Testis (tissue), 3 donors: ENCODE results near the gene URM1. TPM values are rescaled to one million over a fixed set of nuclear protein-coding genes. Genes with fewer than 3 reads are reported as not detected.

Source experiments
- DNase-seq: peaks from one replicate; pipeline ENCODE4 v3.0.0-alpha.2; 2019
- H3K27ac ChIP-seq, 2 donors: fragments of 200-600 bp; sonication (generic); one replicate each; pipeline ENCODE4 v1.5.1; 2019
- H3K27me3 ChIP-seq: fragments of 200-600 bp; sonication (generic); one replicate; pipeline ENCODE4 v1.5.1; 2019
- H3K36me3 ChIP-seq: fragments of 200-600 bp; sonication (generic); one replicate; pipeline ENCODE4 v1.5.1; 2017; ENCODE audit warnings: low read depth; ENCODE audit errors: missing control alignments
- H3K4me1 ChIP-seq: fragments of 200-600 bp; sonication (generic); one replicate; pipeline ENCODE4 v1.5.1; 2019
- H3K4me3 ChIP-seq, 2 donors: fragments of 200-600 bp; sonication (generic); one replicate each; pipeline ENCODE4 v1.5.1; 2017 to 2019
- H3K9me3 ChIP-seq: fragments of 200-600 bp; sonication (generic); one replicate; pipeline ENCODE4 v1.5.1; 2017
- POLR2A ChIP-seq: fragments of 450-650 bp; IDR thresholded peaks from one replicate; pipeline ENCODE4 v1.6.1; 2017; ENCODE audit warnings: antibody characterized with exemption, mild to moderate bottlenecking, moderate library complexity
- WGBS, 2 donors: methylation state at CpG; one replicate each; pipeline ENCODE4 v1.1.5; 2018; 5-methylcytosine and 5-hydroxymethylcytosine counted together
- intact Hi-C: fragments of 100-400 bp; cut with DNase I; formaldehyde crosslinking; loops from one replicate; pipeline ENCODE4 v1.15.1; 2023; ENCODE audit warnings: low total_unique reads
- polyA plus RNA-seq: library from polyadenylated mRNA; stranded (reverse); fragments of 350-450 nt; fragmentation: Illumina TruSeq; extraction: RNeasy Lipid Tissue Mini Kit (QIAGEN cat#74804); gene quantifications from one replicate; pipeline ENCODE4 v1.2.3, GENCODE V29; 2014; ENCODE audit warnings: low read depth, low replicate concordance; ENCODE audit not compliant: insufficient read depth
- total RNA-seq, 2 donors: library from RNA; depleted of rRNA; stranded (reverse); fragments of >200 nt; gene quantifications; one replicate each; pipeline ENCODE4 v1.2.3, GENCODE V29; 2016
- TF ChIP-seq, protein P1 (sequence below), 3 experiments: fragments of 450-650 bp in 2 of 3; fragments of 200-600 bp in 1 of 3; sonication (generic) in 1 of 3; IDR thresholded peaks; one replicate each; pipeline ENCODE4 v1.5.1; 2016 to 2019; ENCODE audit warnings: antibody characterized with exemption in 3 of 3, mild to moderate bottlenecking in 2 of 3, moderate library complexity in 1 of 3

Gene URM1
- total and polyA plus RNA-seq, 3 donors from 2014 or later = 31.5 to 51.1 (median 36.8) TPM

GRCh38 chr9:128388150-128388549 lies 17.0 kb downstream of the URM1 start:
- intact Hi-C loops = no loop called here
- TF ChIP-seq, protein P1, sequence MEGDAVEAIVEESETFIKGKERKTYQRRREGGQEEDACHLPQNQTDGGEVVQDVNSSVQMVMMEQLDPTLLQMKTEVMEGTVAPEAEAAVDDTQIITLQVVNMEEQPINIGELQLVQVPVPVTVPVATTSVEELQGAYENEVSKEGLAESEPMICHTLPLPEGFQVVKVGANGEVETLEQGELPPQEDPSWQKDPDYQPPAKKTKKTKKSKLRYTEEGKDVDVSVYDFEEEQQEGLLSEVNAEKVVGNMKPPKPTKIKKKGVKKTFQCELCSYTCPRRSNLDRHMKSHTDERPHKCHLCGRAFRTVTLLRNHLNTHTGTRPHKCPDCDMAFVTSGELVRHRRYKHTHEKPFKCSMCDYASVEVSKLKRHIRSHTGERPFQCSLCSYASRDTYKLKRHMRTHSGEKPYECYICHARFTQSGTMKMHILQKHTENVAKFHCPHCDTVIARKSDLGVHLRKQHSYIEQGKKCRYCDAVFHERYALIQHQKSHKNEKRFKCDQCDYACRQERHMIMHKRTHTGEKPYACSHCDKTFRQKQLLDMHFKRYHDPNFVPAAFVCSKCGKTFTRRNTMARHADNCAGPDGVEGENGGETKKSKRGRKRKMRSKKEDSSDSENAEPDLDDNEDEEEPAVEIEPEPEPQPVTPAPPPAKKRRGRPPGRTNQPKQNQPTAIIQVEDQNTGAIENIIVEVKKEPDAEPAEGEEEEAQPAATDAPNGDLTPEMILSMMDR (IDR thresholded peaks at IDR 0.05) = no peak
- no peak for TF ChIP-seq POLR2A
- WGBS, 2 donors = 88 to 94% methylated on average over 9 to 10 of the region's 10 CpGs

GRCh38 chr9:128389395-128390149 lies 18.4 kb downstream of the URM1 start:
- Histone ChIP-seq H3K4me1 (no peaks in the 10 kb centered on the region), H3K4me3 (no peak overlapping the region), H3K27me3 (no peaks in the 10 kb centered on the region), H3K9me3 (no peaks in the 10 kb centered on the region), H3K36me3 (no peaks in the 10 kb centered on the region), H3K27ac (no peak overlapping the region)
- 77 to 90% methylated on average over 9 to 13 of the region's 13 CpGs for WGBS, 2 donors
- intact Hi-C loops = no loop called here
- no peak for TF ChIP-seq POLR2A
- TF ChIP-seq, protein P1 (IDR thresholded peaks at IDR 0.05) = no peak
- no peak for DNase-seq

More at GRCh38 chr9:128388150-128388549, 17.0 kb downstream of the URM1 start:
- Histone ChIP-seq H3K4me3 (no peak overlapping the region), H3K9me3 (no peaks in the 10 kb centered on the region), H3K4me1 (no peaks in the 10 kb centered on the region), H3K36me3 (no peaks in the 10 kb centered on the region), H3K27ac (no peak overlapping the region), H3K27me3 (no peaks in the 10 kb centered on the region)
- no peak for DNase-seq

GRCh38 chr9:128390150-128390812 lies 19.1 kb downstream of the URM1 start:
- no peak for DNase-seq
- no peaks in the 10 kb centered on the region for H3K4me1 ChIP-seq
- H3K4me3 ChIP-seq = no peak overlapping the region
- no peaks in the 10 kb centered on the region for H3K9me3 ChIP-seq
- no peaks in the 10 kb centered on the region for H3K36me3 ChIP-seq
- H3K27ac ChIP-seq = no peak overlapping the region
- 86 to 89% methylated on average over 10 to 11 of the region's 11 CpGs for WGBS, 2 donors
- TF ChIP-seq, protein P1 (IDR thresholded peaks at IDR 0.05) = no peak
- TF ChIP-seq POLR2A = no peak
- H3K27me3 ChIP-seq = no peaks in the 10 kb centered on the region
- intact Hi-C loops = no loop called here

- no peak for DNase-seq
- no peaks in the 10 kb centered on the region for H3K27me3 ChIP-seq
- H3K27ac ChIP-seq = no peak overlapping the region
- no peak overlapping the region for H3K4me3 ChIP-seq
- H3K9me3 ChIP-seq = no peaks in the 10 kb centered on the region
- no peaks in the 10 kb centered on the region for H3K36me3 ChIP-seq
- 76 to 80% methylated on average over 7 to 8 of the region's 8 CpGs for WGBS, 2 donors
- H3K4me1 ChIP-seq = no peaks in the 10 kb centered on the region
- intact Hi-C loops = no loop called here
- TF ChIP-seq, protein P1 (IDR thresholded peaks at IDR 0.05) = no peak
- no peak for TF ChIP-seq POLR2A
Observed at GRCh38 chr9:128390813-128391711, 19.9 kb downstream of the URM1 start.
